Pancreas (tissue), 10 donors: ENCODE measurements around the gene BMP6. TPM values are rescaled to one million over a fixed set of nuclear protein-coding genes. Genes with fewer than 3 reads are reported as not detected.

ENCODE experiments used
- ATAC-seq, 4 donors: fragments of 200-7000 bp; cut with Tn5 transposase; one replicate each; pipeline versions ENCODE4 v1.8.0 to v1.9.1; 2020; ENCODE audit warnings: mild to moderate bottlenecking in 4 of 4, moderate library complexity in 4 of 4
- DNase-seq, 6 donors: peaks; one replicate each; pipeline ENCODE4 v3.0.0-alpha.2; 2020
- FAIRE-seq: peaks from 2 replicates; lab custom pipeline; 2012; peaks lifted over from hg19 to GRCh38; lab: Jason Lieb, UNC
- H3K27ac ChIP-seq, 4 donors: fragments of 200-600 bp; sonication (generic); 1 replicate in 3 of 4; 2 replicates in 1 of 4; pipeline versions ENCODE4 v1.5.0 to v1.8.0; 2020
- H3K27me3 ChIP-seq, 4 donors: fragments of 200-600 bp; one replicate each; pipeline ENCODE4 v1.8.0; 2021
- H3K36me3 ChIP-seq, 3 donors: fragments of 200-600 bp; sonication (generic) in 1 of 3; one replicate each; pipeline versions ENCODE4 v1.5.0 to v1.8.0; 2020 to 2021
- H3K4me1 ChIP-seq, 3 donors: fragments of 200-600 bp; one replicate each; pipeline ENCODE4 v1.8.0; 2021
- H3K4me3 ChIP-seq, 4 donors: fragments of 200-600 bp; sonication (generic) in 2 of 4; one replicate each; pipeline versions ENCODE4 v1.5.0 to v1.8.0; 2020 to 2021
- H3K9me3 ChIP-seq, 4 donors: fragments of 200-600 bp; one replicate each; pipeline ENCODE4 v1.8.0; 2021
- CTCF ChIP-seq, 4 donors: fragments of 200-600 bp; sonication (generic) in 3 of 4; IDR thresholded peaks; one replicate each; pipeline versions ENCODE4 v1.5.0 to v1.8.0; 2021; ENCODE audit warnings: antibody characterized with exemption in 4 of 4
- WGBS, 2 donors: extraction: QIAGEN DNeasy Blood & Tissue Kit; methylation state at CpG; one replicate each; pipeline ENCODE4 v1.1.7; 2013; 5-methylcytosine and 5-hydroxymethylcytosine counted together
- intact Hi-C, 3 donors: fragments of 100-400 bp; cut with DNase I; formaldehyde crosslinking; loops; one replicate each; pipeline versions ENCODE4 v1.11.1 to v1.14.2; 2022
- polyA plus RNA-seq, 2 donors: library from polyadenylated mRNA; stranded (reverse); fragments of 200-250 nt; gene quantifications; one replicate each; pipeline ENCODE4 v1.2.3, GENCODE V29; 2013
- total RNA-seq, 6 donors: library from RNA; stranded (reverse); fragmentation: NEBNext Ultra II Directional in 4 of 6; extraction: Animal tissue kit (Norgen Biotek cat#: 25700) in 4 of 6; gene quantifications; one replicate each; pipeline versions ENCODE4 v1.2.1 to v1.2.4, GENCODE V29; 2021 to 2023
- donor health status: healthy with polysubstance abuse.
- donor health status: DM: no; HTN: no; CAD: no; lungs with moderate emphysema.
- donor health status: DM: no; HTN: no; CAD: no.
- donor health status: control.
- donor health status: control.
- donor health status: Bipolar disorder and iron deficiency.
- donor health status: DM: yes; HTN: yes; CAD: no.
- donor health status: DM: no; HTN: no; CAD: no.
- donor health status: DM: no; HTN: no; CAD: no.
- donor health status: DM: yes; HTN: yes; CAD: no.

BMP6 gene
- total and polyA plus RNA-seq, 8 donors, result 0.09 to 0.69 (median 0.35) TPM

GRCh38 chr6:7691675-7692452, 34.0 kb upstream of the BMP6 start:
- FAIRE-seq (no peak), DNase-seq (no peak), ATAC-seq (peak in 1 of 4 donors; percentile 34)
- no peak overlapping the region for H3K4me3 ChIP-seq
- no peaks in the 10 kb centered on the region for H3K27me3 ChIP-seq
- H3K4me1 ChIP-seq, result peaks cover 0 to 14% (median 7%) of the 10 kb centered on the region in 3 donors
- intact Hi-C loops, result no loop called here
- TF ChIP-seq CTCF (IDR thresholded peaks at IDR 0.05), result no peak
- H3K27ac ChIP-seq, result no peak overlapping the region
- WGBS, 2 donors, result 67 to 73% methylated on average over 21 of the region's 21 CpGs
- no peaks in the 10 kb centered on the region for H3K36me3 ChIP-seq
- H3K9me3 ChIP-seq, result no peaks in the 10 kb centered on the region

- ATAC-seq (no peak), FAIRE-seq (no peak), DNase-seq (no peak)
- H3K36me3 ChIP-seq, result no peaks in the 10 kb centered on the region
- H3K27ac ChIP-seq, result no peak overlapping the region
- H3K9me3 ChIP-seq, result no peaks in the 10 kb centered on the region
- peaks cover 0 to 8% (median 3%) of the 10 kb centered on the region in 3 donors for H3K4me1 ChIP-seq
- no peak for TF ChIP-seq CTCF (IDR thresholded peaks at IDR 0.05)
- H3K4me3 ChIP-seq, result no peak overlapping the region
- WGBS, 2 donors, result 66 to 72% methylated on average over 3 of the region's 3 CpGs
- H3K27me3 ChIP-seq, result no peaks in the 10 kb centered on the region
- intact Hi-C loops, result no loop called here
These were observed 33.5 kb upstream of the BMP6 start for GRCh38 chr6:7692453-7692784.

DNA sequence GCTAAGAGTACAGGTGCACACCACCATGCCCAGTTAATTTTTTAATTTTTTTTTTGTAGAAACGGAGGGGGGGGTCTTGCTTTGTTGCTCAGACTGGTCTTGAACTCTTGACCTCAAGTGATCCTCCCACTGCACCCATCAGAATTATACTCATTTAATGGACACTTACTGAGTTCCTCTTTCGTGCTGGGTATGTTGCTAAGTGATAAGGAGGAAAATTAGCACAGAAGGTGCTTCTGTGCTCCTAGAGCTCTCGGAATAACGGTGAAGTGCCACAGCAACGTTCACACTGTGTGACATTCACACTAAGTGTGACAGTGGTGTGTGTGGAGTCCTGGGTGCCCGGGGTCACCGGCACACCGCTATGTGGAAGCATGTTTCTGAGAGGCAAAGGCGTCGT, 32.1 kb upstream of the BMP6 start:
- WGBS, 2 donors, result 86 to 93% methylated on average over 10 of the region's 10 CpGs
- Histone ChIP-seq H3K27ac (no peak overlapping the region), H3K27me3 (no peaks in the 10 kb centered on the region), H3K4me1 (no peaks in the 10 kb centered on the region), H3K36me3 (no peaks in the 10 kb centered on the region), H3K9me3 (no peaks in the 10 kb centered on the region), H3K4me3 (no peak overlapping the region)
- no peak for FAIRE-seq
- ATAC-seq, result no peak
- DNase-seq, result no peak
- no peak for TF ChIP-seq CTCF (IDR thresholded peaks at IDR 0.05)
- intact Hi-C loops, result no loop called here

GRCh38 chr6:7696061-7696460, 29.8 kb upstream of the BMP6 start:
- FAIRE-seq (no peak), DNase-seq (no peak), ATAC-seq (no peak)
- H3K27ac ChIP-seq, result no peak overlapping the region
- no peaks in the 10 kb centered on the region for H3K9me3 ChIP-seq
- 82 to 87% methylated on average over 8 of the region's 8 CpGs for WGBS, 2 donors
- H3K27me3 ChIP-seq, result no peaks in the 10 kb centered on the region
- H3K4me1 ChIP-seq, result no peaks in the 10 kb centered on the region
- no peak for TF ChIP-seq CTCF (IDR thresholded peaks at IDR 0.05)
- intact Hi-C loops, result no loop called here
- no peaks in the 10 kb centered on the region for H3K36me3 ChIP-seq
- no peak overlapping the region for H3K4me3 ChIP-seq

GRCh38 chr6:7697432-7697819, 28.5 kb upstream of the BMP6 start:
- no peak for DNase-seq
- no peak for ATAC-seq
- H3K9me3 ChIP-seq, result no peaks in the 10 kb centered on the region
- intact Hi-C loops, result no loop called here
- FAIRE-seq, result no peak
- H3K36me3 ChIP-seq, result no peaks in the 10 kb centered on the region
- H3K4me1 ChIP-seq, result no peaks in the 10 kb centered on the region
- TF ChIP-seq CTCF (IDR thresholded peaks at IDR 0.05), result no peak
- 54 to 60% methylated on average over 4 of the region's 4 CpGs for WGBS, 2 donors
- no peaks in the 10 kb centered on the region for H3K27me3 ChIP-seq
- peak overlapping the region in 1 of 4 donors; percentile 47 for H3K27ac ChIP-seq
- no peak overlapping the region for H3K4me3 ChIP-seq
